Right lobe of liver (tissue), 5 donors: ENCODE results near the gene WASHC3. TPM values are rescaled to one million over a fixed set of nuclear protein-coding genes. Genes with fewer than 3 reads are reported as not detected.

ENCODE experiments used
- total RNA-seq, 6 experiments: library from RNA; depleted of rRNA in 2 of 6; stranded (reverse); fragments of >200 nt in 2 of 6; fragmentation: NEBNext Ultra II Directional in 3 of 6; extraction: Animal tissue kit (Norgen Biotek cat#: 25700) in 3 of 6; gene quantifications; one replicate each; pipeline versions ENCODE4 v1.1.0 to v1.2.4, GENCODE V29; 2016 to 2023
- donor health status: DM: no; HTN: no; CAD: no.
- donor health status: DM: no; HTN: no; CAD: no.
- donor health status: DM: no; HTN: yes; CAD: no.
- donor health status: DM: no; HTN: yes; CAD: no.

WASHC3 gene
- total RNA-seq, 6 experiments from 2014 or later = 13.0 to 35.3 (median 22.6) TPM

Other genes starting within 250 kb of the WASHC3 start
- 10 to 100 TPM in 5 of 6 experiments, 1 to 10 TPM in 1; 8.8 to 17.4 (median 14.1) TPM for gene GNPTAB, start 231.0 kb downstream of the WASHC3 start, total RNA-seq
- gene DRAM1, start 184.4 kb downstream of the WASHC3 start, total RNA-seq = 10 to 100 TPM in 1 of 6 experiments, 1 to 10 TPM in 5; 2.2 to 11.3 (median 4.3) TPM
- gene NUP37, start 58.1 kb upstream of the WASHC3 start, total RNA-seq = 1 to 10 TPM; 5.6 to 9.9 (median 7.0) TPM
- 1 to 10 TPM in 3 of 6 experiments, under 1 TPM in 3; 0.33 to 2.8 (median 0.91) TPM for gene PARPBP, start 58.2 kb upstream of the WASHC3 start, total RNA-seq
- not detected for gene PMCH, start 135.8 kb upstream of the WASHC3 start, total RNA-seq